Panc1 (cell line): ENCODE data around the gene HGFAC. TPM values are rescaled to one million over a fixed set of nuclear protein-coding genes. Genes with fewer than 3 reads are reported as not detected.

Experiments
- ATAC-seq: fragments of 200-7000 bp; cut with Tn5 transposase; 2 replicates; pipeline ENCODE4 v1.9.1; 2020; ENCODE audit warnings: mild to moderate bottlenecking, moderate library complexity
- BruUV-seq: library from RNA; stranded (reverse); fragments of 400-500 nt; replicated peaks from 2 replicates; lab custom pipeline; 2021; lab: Mats Ljungman, UMichigan
- CTCF ChIA-PET: fragments of 300-600 bp; sonication (Branson Sonifier 250); formaldehyde crosslinking; loops from one replicate; lab custom pipeline; 2022; ENCODE audit warnings: antibody characterized with exemption; lab: Charles Lee
- POLR2A ChIA-PET: fragments of 300-600 bp; sonication (Branson Sonifier 250); formaldehyde crosslinking; loops from one replicate; lab custom pipeline; 2022; ENCODE audit warnings: antibody characterized with exemption; lab: Charles Lee
- DNase-seq: peaks from one replicate; pipeline ENCODE4 v3.0.0-alpha.2; 2010; ENCODE audit warnings: low read depth, low spot score
- H3K27ac ChIP-seq: 2 replicates; pipeline ENCODE4 v1.5.1; 2011; ENCODE audit warnings: mild to moderate bottlenecking, low read length, inconsistent platforms
- H3K27me3 ChIP-seq: fragments of 200-500 bp; sonication (Bioruptor generic); 2 replicates; pipeline ENCODE4 v1.6.0; 2014; ENCODE audit warnings: low read length, inconsistent platforms; ENCODE audit not compliant: control insufficient read depth, insufficient read depth
- H3K36me3 ChIP-seq: fragments of 200-500 bp; sonication (Bioruptor generic); 2 replicates; pipeline ENCODE4 v1.5.1; 2014; ENCODE audit warnings: inconsistent platforms, mild to moderate bottlenecking, low read length, moderate library complexity; ENCODE audit not compliant: control insufficient read depth, insufficient read depth
- H3K4me1 ChIP-seq: 2 replicates; pipeline ENCODE4 v1.5.1; 2011; ENCODE audit warnings: inconsistent platforms, mild to moderate bottlenecking, low read length, moderate library complexity; ENCODE audit not compliant: control insufficient read depth, insufficient read depth
- H3K4me3 ChIP-seq, 2 experiments: 2 replicates each; pipeline ENCODE4 v1.5.1; 2011 to 2012; ENCODE audit warnings: low read depth in 2 of 2, low read length in 2 of 2, mild to moderate bottlenecking in 2 of 2, inconsistent platforms in 1 of 2, moderate library complexity in 1 of 2
- H3K9me3 ChIP-seq: fragments of 200-500 bp; sonication (Bioruptor generic); 2 replicates; pipeline ENCODE4 v1.5.1; 2014; ENCODE audit warnings: low read depth, mild to moderate bottlenecking, inconsistent platforms, low read length, moderate library complexity; ENCODE audit not compliant: control insufficient read depth, insufficient read depth
- CTCF ChIP-seq: fragments of 450-650 bp; IDR thresholded peaks from 2 replicates; pipeline ENCODE4 v1.5.1; 2017; ENCODE audit warnings: mild to moderate bottlenecking
- POLR2AphosphoS5 ChIP-seq: IDR thresholded peaks from 2 replicates; pipeline ENCODE4 v1.6.1; 2012; ENCODE audit warnings: mild to moderate bottlenecking, low read depth, low read length, moderate library complexity
- SIN3A ChIP-seq: IDR thresholded peaks from 2 replicates; pipeline ENCODE4 v1.6.1; 2012; ENCODE audit warnings: low read depth, mild to moderate bottlenecking, low read length, moderate library complexity, borderline replicate concordance; ENCODE audit not compliant: insufficient read depth
- TCF7L2 ChIP-seq: IDR thresholded peaks from 2 replicates; pipeline ENCODE4 v1.6.1; 2011; ENCODE audit warnings: mild to moderate bottlenecking, low read depth, low read length, inconsistent platforms
- in situ Hi-C: cut with HindIII; loops from 2 replicates; pipeline ENCODE4 v1.10.0; 2016; ENCODE audit warnings: low sequenced_read_pairs, low pct_unique_long_range_greater_than_20kb
- intact Hi-C: fragments of 100-400 bp; cut with micrococcal nuclease; formaldehyde crosslinking; loops from one replicate; pipeline ENCODE4 v1.10.0; 2022; ENCODE audit not compliant: unreplicated experiment
- total RNA-seq: library from RNA; stranded (reverse); gene quantifications from one replicate; pipeline ENCODE4 v1.2.1, GENCODE V29; 2021; ENCODE audit not compliant: unreplicated experiment
- TF ChIP-seq, protein P1 (sequence below), 2 experiments: IDR thresholded peaks; 2 replicates each; pipeline ENCODE4 v1.6.1; 2011 to 2012; ENCODE audit warnings: low read depth in 2 of 2, control low read depth in 1 of 2, low read length in 1 of 2, mild to moderate bottlenecking in 1 of 2, moderate library complexity in 1 of 2; ENCODE audit not compliant: insufficient read depth in 1 of 2

The HGFAC gene
- total RNA-seq, 1 experiment from 2014 or later, result 0.59 TPM

- no peak overlapping the region for H3K4me3 ChIP-seq
- CTCF ChIA-PET, result interaction anchor here (1.1 kb wide), 1 partner anchor 11 kb away, joined by 4 read pairs; no protein-coding TSS in a partner anchor
- in situ Hi-C loops (no loop called here), intact Hi-C loops (no loop called here)
- no TSS peak for BruUV-seq
- no peaks in the 10 kb centered on the region for H3K9me3 ChIP-seq
- DNase-seq (no peak), ATAC-seq (no peak)
- no peaks in the 10 kb centered on the region for H3K4me1 ChIP-seq
- POLR2A ChIA-PET, result no interaction called here
- no peaks in the 10 kb centered on the region for H3K27me3 ChIP-seq
- no peak overlapping the region for H3K27ac ChIP-seq
- TF ChIP-seq, protein P1, sequence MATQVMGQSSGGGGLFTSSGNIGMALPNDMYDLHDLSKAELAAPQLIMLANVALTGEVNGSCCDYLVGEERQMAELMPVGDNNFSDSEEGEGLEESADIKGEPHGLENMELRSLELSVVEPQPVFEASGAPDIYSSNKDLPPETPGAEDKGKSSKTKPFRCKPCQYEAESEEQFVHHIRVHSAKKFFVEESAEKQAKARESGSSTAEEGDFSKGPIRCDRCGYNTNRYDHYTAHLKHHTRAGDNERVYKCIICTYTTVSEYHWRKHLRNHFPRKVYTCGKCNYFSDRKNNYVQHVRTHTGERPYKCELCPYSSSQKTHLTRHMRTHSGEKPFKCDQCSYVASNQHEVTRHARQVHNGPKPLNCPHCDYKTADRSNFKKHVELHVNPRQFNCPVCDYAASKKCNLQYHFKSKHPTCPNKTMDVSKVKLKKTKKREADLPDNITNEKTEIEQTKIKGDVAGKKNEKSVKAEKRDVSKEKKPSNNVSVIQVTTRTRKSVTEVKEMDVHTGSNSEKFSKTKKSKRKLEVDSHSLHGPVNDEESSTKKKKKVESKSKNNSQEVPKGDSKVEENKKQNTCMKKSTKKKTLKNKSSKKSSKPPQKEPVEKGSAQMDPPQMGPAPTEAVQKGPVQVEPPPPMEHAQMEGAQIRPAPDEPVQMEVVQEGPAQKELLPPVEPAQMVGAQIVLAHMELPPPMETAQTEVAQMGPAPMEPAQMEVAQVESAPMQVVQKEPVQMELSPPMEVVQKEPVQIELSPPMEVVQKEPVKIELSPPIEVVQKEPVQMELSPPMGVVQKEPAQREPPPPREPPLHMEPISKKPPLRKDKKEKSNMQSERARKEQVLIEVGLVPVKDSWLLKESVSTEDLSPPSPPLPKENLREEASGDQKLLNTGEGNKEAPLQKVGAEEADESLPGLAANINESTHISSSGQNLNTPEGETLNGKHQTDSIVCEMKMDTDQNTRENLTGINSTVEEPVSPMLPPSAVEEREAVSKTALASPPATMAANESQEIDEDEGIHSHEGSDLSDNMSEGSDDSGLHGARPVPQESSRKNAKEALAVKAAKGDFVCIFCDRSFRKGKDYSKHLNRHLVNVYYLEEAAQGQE (IDR thresholded peaks at IDR 0.05; ENCODE audit: insufficient read depth in 1 of 2, low read depth in 2 of 2, low read length in 1 of 2), result no peak
- TF ChIP-seq SIN3A (no peak), CTCF (no peak), TCF7L2 (no peak), POLR2AphosphoS5 (no peak)
- H3K36me3 ChIP-seq, result no peaks in the 10 kb centered on the region
Observed at GRCh38 chr4:3469386-3470243, 27.8 kb downstream of the HGFAC start.

- ATAC-seq (no peak), DNase-seq (no peak)
- CTCF ChIA-PET, result interaction anchor here (0.7 to 1.1 kb wide), 2 partner anchors 10 to 422 kb away, joined by 3 to 4 read pairs; no protein-coding TSS in a partner anchor
- no peaks in the 10 kb centered on the region for H3K36me3 ChIP-seq
- no peaks in the 10 kb centered on the region for H3K4me1 ChIP-seq
- POLR2A ChIA-PET, result no interaction called here
- H3K9me3 ChIP-seq, result no peaks in the 10 kb centered on the region
- H3K27me3 ChIP-seq, result no peaks in the 10 kb centered on the region
- no peak overlapping the region for H3K27ac ChIP-seq
- in situ Hi-C loops (no loop called here), intact Hi-C loops (no loop called here)
- TF ChIP-seq POLR2AphosphoS5, result no peak
- TF ChIP-seq TCF7L2, result no peak
- TF ChIP-seq SIN3A, result no peak
- TF ChIP-seq, protein P1 (IDR thresholded peaks at IDR 0.05; ENCODE audit: insufficient read depth in 1 of 2, low read depth in 2 of 2, low read length in 1 of 2), result no peak
- no peak for TF ChIP-seq CTCF
- H3K4me3 ChIP-seq, result no peak overlapping the region
- no TSS peak for BruUV-seq
Observed at GRCh38 chr4:3470244-3471097, 28.7 kb downstream of the HGFAC start.
